ENCODE data around the gene PATZ1. TPM values are rescaled to one million over a fixed set of nuclear protein-coding genes. Genes with fewer than 3 reads are reported as not detected.
A peak's percentile ranks its signal among the peaks of the same experiment; 100 is the strongest.

Gene PATZ1
- total and polyA plus RNA-seq, 2 of the 8 experiments (the other 6 are each of a cell fraction or from before 2014, with no cell fraction given), result 62.1 to 70.9 TPM

- TF ChIP-seq NANOG (IDR thresholded peaks at IDR 0.05; ENCODE audit: insufficient read depth, low read depth, low read length, poor library complexity, severe bottlenecking), result peak; percentile 50
- peak; percentile 69; the same call in 1 of the 2 replicates for TF ChIP-seq RBBP5 (IDR thresholded peaks at IDR 0.05; ENCODE audit: borderline replicate concordance, low read depth, low read length)
- TF ChIP-seq ATF2 (IDR thresholded peaks at IDR 0.05; ENCODE audit: low read length), result no peak
- peak; percentile 60 for TF ChIP-seq MAX (IDR thresholded peaks at IDR 0.05)
- peak; percentile 31 to 52; a peak in 3 of 4 replicates for TF ChIP-seq RAD21 (IDR thresholded peaks at IDR 0.05 in 1 of 2, conservative IDR thresholded peaks at IDR 0.05 in 1 of 2; ENCODE audit: low read depth in 2 of 2, low read length in 2 of 2)
- TF ChIP-seq ASH2L (IDR thresholded peaks at IDR 0.05; ENCODE audit: low read length), result peak; percentile 36
- no peak for TF ChIP-seq CHD7 (IDR thresholded peaks at IDR 0.05; ENCODE audit: insufficient replicate concordance, low read length)
Measured at GRCh38 chr22:31292236-31292989, 53.7 kb downstream of the PATZ1 start, which contains the start of gene PIK3IP1 (continued).
